Measurements from ENCODE around the gene LRPPRC.

LRPPRC gene

DNA sequence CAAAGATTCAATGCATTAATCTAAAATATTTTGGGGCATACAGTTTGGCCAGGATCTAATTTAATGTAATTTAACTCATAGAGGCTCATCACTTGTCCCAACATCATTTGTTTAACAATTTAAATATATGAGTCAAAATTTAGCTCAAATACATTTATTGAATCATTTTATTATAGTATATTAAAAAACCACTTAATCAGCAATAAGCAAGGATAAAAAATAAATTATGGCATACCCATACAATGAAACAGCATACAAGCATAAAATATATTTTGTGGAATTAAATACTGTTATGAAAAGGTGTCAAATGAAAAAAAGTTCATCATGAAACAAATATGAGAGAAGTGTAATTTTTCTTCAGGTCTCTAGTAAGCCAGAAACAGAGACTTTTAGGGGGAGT is 34.9 kb downstream of the LRPPRC start:
- peaks cover 5% of the 10 kb centered on the region for H3K79me1 ChIP-seq (replicated peaks; ENCODE audit: low read length, poor library complexity, severe bottlenecking)
- DNase-seq = no peak
- no peak overlapping the region for H3K9ac ChIP-seq (ENCODE audit: low read length)

GRCh38 chr2:43958397-43959275 is 37.2 kb downstream of the LRPPRC start:
- Histone ChIP-seq H2AFZ (ENCODE audit: low read depth, low read length) (no peak overlapping the region), H3K4me1 (ENCODE audit: control insufficient read depth, insufficient read depth, low read depth, low read length) (no peaks in the 10 kb centered on the region), H4K8ac (ENCODE audit: low read length) (no peak overlapping the region), H3K14ac (ENCODE audit: low read length in 2 of 2) (no peak overlapping the region), H3K9ac (ENCODE audit: low read length) (no peak overlapping the region), H3K79me1 (replicated peaks; ENCODE audit: low read length, poor library complexity, severe bottlenecking) (peaks cover 7% of the 10 kb centered on the region), H3K9me3 (ENCODE audit: control insufficient read depth, low read length) (no peaks in the 10 kb centered on the region), H3K4me2 (ENCODE audit: low read length, poor library complexity, severe bottlenecking) (no peak overlapping the region), H2BK120ac (ENCODE audit: low read depth, low read length) (no peak overlapping the region), H2BK12ac (ENCODE audit: low read length in 2 of 2) (no peak overlapping the region), H2BK15ac (ENCODE audit: low read depth, poor library complexity, severe bottlenecking) (no peak overlapping the region), H3K27ac (ENCODE audit: low read length, poor library complexity, severe bottlenecking) (no peak overlapping the region), H3K36me3 (ENCODE audit: control insufficient read depth in 1 of 2, insufficient read depth in 2 of 2, low read depth in 1 of 2, low read length in 2 of 2) (peaks cover 19 to 100% of the 10 kb centered on the region in 2 experiments), H3K18ac (ENCODE audit: low read depth in 1 of 2, low read length in 2 of 2) (no peak overlapping the region), H2AK5ac (ENCODE audit: low read length, severe bottlenecking) (no peak overlapping the region), H3K23ac (ENCODE audit: low read length in 2 of 2) (no peak overlapping the region), H3K27me3 (ENCODE audit: control insufficient read depth in 1 of 2, insufficient read depth in 1 of 2, low read length in 2 of 2) (no peaks in the 10 kb centered on the region), H3K4me3 (ENCODE audit: insufficient read depth in 1 of 2, low read depth in 1 of 2, low read length in 2 of 2) (no peak overlapping the region), H3K4ac (ENCODE audit: low read depth in 1 of 2, low read length in 2 of 2) (no peak overlapping the region), H4K91ac (ENCODE audit: low read length) (no peak overlapping the region), H2BK5ac (ENCODE audit: low read depth, low read length, poor library complexity, severe bottlenecking) (no peak overlapping the region)
- no peak for DNase-seq
- WGBS = 84% methylated on average over 5 of the region's 5 CpGs

More for the DNA sequence above, 34.9 kb downstream of the LRPPRC start:
- Histone ChIP-seq H4K91ac (ENCODE audit: low read length) (no peak overlapping the region), H2AFZ (ENCODE audit: low read depth, low read length) (no peak overlapping the region), H3K4me1 (ENCODE audit: control insufficient read depth, insufficient read depth, low read depth, low read length) (no peaks in the 10 kb centered on the region), H3K27ac (ENCODE audit: low read length, poor library complexity, severe bottlenecking) (no peak overlapping the region), H2AK5ac (ENCODE audit: low read length, severe bottlenecking) (no peak overlapping the region), H3K4ac (ENCODE audit: low read depth in 1 of 2, low read length in 2 of 2) (no peak overlapping the region), H2BK12ac (ENCODE audit: low read length in 2 of 2) (no peak overlapping the region), H2BK5ac (ENCODE audit: low read depth, low read length, poor library complexity, severe bottlenecking) (no peak overlapping the region), H3K23ac (ENCODE audit: low read length in 2 of 2) (no peak overlapping the region), H2BK120ac (ENCODE audit: low read depth, low read length) (no peak overlapping the region), H3K4me3 (ENCODE audit: insufficient read depth in 1 of 2, low read depth in 1 of 2, low read length in 2 of 2) (no peak overlapping the region), H3K9me3 (ENCODE audit: control insufficient read depth, low read length) (no peaks in the 10 kb centered on the region), H3K27me3 (ENCODE audit: control insufficient read depth in 1 of 2, insufficient read depth in 1 of 2, low read length in 2 of 2) (no peaks in the 10 kb centered on the region), H3K4me2 (ENCODE audit: low read length, poor library complexity, severe bottlenecking) (no peak overlapping the region), H2BK15ac (ENCODE audit: low read depth, poor library complexity, severe bottlenecking) (no peak overlapping the region), H3K36me3 (ENCODE audit: control insufficient read depth in 1 of 2, insufficient read depth in 2 of 2, low read depth in 1 of 2, low read length in 2 of 2) (peaks cover 15 to 98% of the 10 kb centered on the region in 2 experiments), H3K18ac (ENCODE audit: low read depth in 1 of 2, low read length in 2 of 2) (no peak overlapping the region), H4K8ac (ENCODE audit: low read length) (no peak overlapping the region), H3K14ac (ENCODE audit: low read length in 2 of 2) (no peak overlapping the region)

GRCh38 chr2:43950383-43951008 is 45.3 kb downstream of the LRPPRC start:
- H3K9ac ChIP-seq (ENCODE audit: low read length) = no peak overlapping the region
- DNase-seq = peak; percentile 51
- H3K27me3 ChIP-seq (ENCODE audit: control insufficient read depth in 1 of 2, insufficient read depth in 1 of 2, low read length in 2 of 2) = no peaks in the 10 kb centered on the region
- no peak overlapping the region for H2AFZ ChIP-seq (ENCODE audit: low read depth, low read length)
- H2AK5ac ChIP-seq (ENCODE audit: low read length, severe bottlenecking) = no peak overlapping the region
- no peak overlapping the region for H2BK5ac ChIP-seq (ENCODE audit: low read depth, low read length, poor library complexity, severe bottlenecking)
- H3K27ac ChIP-seq (ENCODE audit: low read length, poor library complexity, severe bottlenecking) = no peak overlapping the region
- H3K14ac ChIP-seq (ENCODE audit: low read length in 2 of 2) = no peak overlapping the region
- H2BK15ac ChIP-seq (ENCODE audit: low read depth, poor library complexity, severe bottlenecking) = no peak overlapping the region
- no peak overlapping the region for H4K8ac ChIP-seq (ENCODE audit: low read length)
- 93% methylated on average over 5 of the region's 8 CpGs for WGBS
- H3K79me1 ChIP-seq (replicated peaks; ENCODE audit: low read length, poor library complexity, severe bottlenecking) = peaks cover 5% of the 10 kb centered on the region
- H4K91ac ChIP-seq (ENCODE audit: low read length) = no peak overlapping the region
- no peaks in the 10 kb centered on the region for H3K4me1 ChIP-seq (ENCODE audit: control insufficient read depth, insufficient read depth, low read depth, low read length)
- no peak overlapping the region for H2BK120ac ChIP-seq (ENCODE audit: low read depth, low read length)
- no peak overlapping the region for H3K4me2 ChIP-seq (ENCODE audit: low read length, poor library complexity, severe bottlenecking)
- peaks cover 9 to 95% of the 10 kb centered on the region in 2 experiments for H3K36me3 ChIP-seq (ENCODE audit: control insufficient read depth in 1 of 2, insufficient read depth in 2 of 2, low read depth in 1 of 2, low read length in 2 of 2)
- no peak overlapping the region for H3K4ac ChIP-seq (ENCODE audit: low read depth in 1 of 2, low read length in 2 of 2)
- H2BK12ac ChIP-seq (ENCODE audit: low read length in 2 of 2) = no peak overlapping the region
- H3K23ac ChIP-seq (ENCODE audit: low read length in 2 of 2) = no peak overlapping the region
- no peak overlapping the region for H3K4me3 ChIP-seq (ENCODE audit: insufficient read depth in 1 of 2, low read depth in 1 of 2, low read length in 2 of 2)
- no peak overlapping the region for H3K18ac ChIP-seq (ENCODE audit: low read depth in 1 of 2, low read length in 2 of 2)
- no peaks in the 10 kb centered on the region for H3K9me3 ChIP-seq (ENCODE audit: control insufficient read depth, low read length)

DNA sequence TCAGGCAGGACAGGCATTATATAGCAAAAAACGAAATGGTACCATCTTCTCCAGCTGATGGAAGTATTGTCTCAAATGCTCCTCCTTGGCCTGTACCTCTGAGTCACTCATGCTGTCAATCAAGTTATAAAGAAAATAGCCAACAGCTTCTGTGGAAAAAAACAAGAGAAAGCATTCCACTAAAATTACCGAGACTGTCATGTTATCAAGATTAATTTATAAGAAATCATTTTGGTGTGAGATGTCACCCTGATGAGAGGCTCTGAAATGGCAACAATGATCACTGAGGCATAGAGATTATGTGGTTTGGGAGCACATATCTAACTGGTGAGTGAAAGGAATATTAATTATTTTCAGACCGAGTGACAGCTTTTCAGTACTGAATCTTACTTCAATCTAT is 47.4 kb downstream of the LRPPRC start:
- Histone ChIP-seq H3K4me2 (ENCODE audit: low read length, poor library complexity, severe bottlenecking) (no peak overlapping the region), H3K36me3 (ENCODE audit: control insufficient read depth in 1 of 2, insufficient read depth in 2 of 2, low read depth in 1 of 2, low read length in 2 of 2) (peaks cover 4 to 95% of the 10 kb centered on the region in 2 experiments), H3K27ac (ENCODE audit: low read length, poor library complexity, severe bottlenecking) (no peak overlapping the region), H3K18ac (ENCODE audit: low read depth in 1 of 2, low read length in 2 of 2) (no peak overlapping the region), H2BK120ac (ENCODE audit: low read depth, low read length) (no peak overlapping the region), H3K14ac (ENCODE audit: low read length in 2 of 2) (no peak overlapping the region), H3K27me3 (ENCODE audit: control insufficient read depth in 1 of 2, insufficient read depth in 1 of 2, low read length in 2 of 2) (no peaks in the 10 kb centered on the region), H2BK12ac (ENCODE audit: low read length in 2 of 2) (no peak overlapping the region), H3K9ac (ENCODE audit: low read length) (no peak overlapping the region), H2BK5ac (ENCODE audit: low read depth, low read length, poor library complexity, severe bottlenecking) (no peak overlapping the region), H3K23ac (ENCODE audit: low read length in 2 of 2) (no peak overlapping the region), H2AK5ac (ENCODE audit: low read length, severe bottlenecking) (no peak overlapping the region), H4K91ac (ENCODE audit: low read length) (no peak overlapping the region), H3K4me1 (ENCODE audit: control insufficient read depth, insufficient read depth, low read depth, low read length) (no peaks in the 10 kb centered on the region), H2AFZ (ENCODE audit: low read depth, low read length) (no peak overlapping the region), H3K4me3 (ENCODE audit: insufficient read depth in 1 of 2, low read depth in 1 of 2, low read length in 2 of 2) (no peak overlapping the region), H3K4ac (ENCODE audit: low read depth in 1 of 2, low read length in 2 of 2) (no peak overlapping the region), H4K8ac (ENCODE audit: low read length) (no peak overlapping the region), H3K9me3 (ENCODE audit: control insufficient read depth, low read length) (no peaks in the 10 kb centered on the region), H2BK15ac (ENCODE audit: low read depth, poor library complexity, severe bottlenecking) (no peak overlapping the region), H3K79me1 (replicated peaks; ENCODE audit: low read length, poor library complexity, severe bottlenecking) (peaks cover 6% of the 10 kb centered on the region)
- 100% methylated on average over 3 of the region's 3 CpGs for WGBS
- DNase-seq = no peak
